Hippocampal formation (tissue), 2 donors: ENCODE results near the gene CDC45.
"Not testable (repeated sequence)": the region's sequence is repeated elsewhere in the genome, so short reads cannot be mapped to it uniquely, and the experiment has no call there.

Experiments
- DNase-seq, 2 donors: peaks; one replicate each; lab custom pipeline; 2025; lab: John Stamatoyannopoulos, UW

Gene CDC45

GRCh38 chr22:19479355-19480172, at the start of gene CDC45:
Gene CDC45 (plus strand): TSS chr22:19479920. CDS start chr22:19479969, 49 bp downstream.
- DNase-seq, result peak; percentile 96 to 99

- DNase-seq, result no peak
Observed at GRCh38 chr22:19429950-19430889, 49.5 kb upstream of the CDC45 start.

- no peak for DNase-seq
Observed at GRCh38 chr22:19430890-19431541, 48.7 kb upstream of the CDC45 start.

GRCh38 chr22:19431649-19432132, 48.0 kb upstream of the CDC45 start, which contains the start of gene HIRA:
Gene HIRA (minus strand): TSS chr22:19431733. CDS start chr22:19431476, 257 bp downstream.
- peak; percentile 73 to 82 for DNase-seq

GRCh38 chr22:19432133-19432851, 47.4 kb upstream of the CDC45 start, which contains the start of gene MRPL40:
Gene MRPL40 (plus strand): TSS chr22:19432545. CDS start chr22:19432555, 10 bp downstream.
- DNase-seq, result peak; percentile 90 to 93

- no peak for DNase-seq
Observed at GRCh38 chr22:19434401-19434800, 45.3 kb upstream of the CDC45 start.

- no peak for DNase-seq
Observed at GRCh38 chr22:19434829-19435580, 44.7 kb upstream of the CDC45 start.

- not testable (repeated sequence) for DNase-seq
Observed at GRCh38 chr22:19436444-19437161, 43.1 kb upstream of the CDC45 start.

GRCh38 chr22:19438298-19438697, 41.4 kb upstream of the CDC45 start:
- no peak for DNase-seq

- no peak for DNase-seq
Observed at GRCh38 chr22:19440411-19441195, 39.1 kb upstream of the CDC45 start.

GRCh38 chr22:19442166-19442565, 37.6 kb upstream of the CDC45 start:
- DNase-seq, result no peak

- DNase-seq, result no peak
Observed at GRCh38 chr22:19443544-19444211, 36.0 kb upstream of the CDC45 start.

- not testable (repeated sequence) for DNase-seq
Observed at GRCh38 chr22:19445279-19445982, 34.3 kb upstream of the CDC45 start.

- no peak for DNase-seq
Observed at GRCh38 chr22:19446603-19447329, 33.0 kb upstream of the CDC45 start.

GRCh38 chr22:19447330-19448075, 32.2 kb upstream of the CDC45 start, which contains the start of gene C22orf39:
Gene C22orf39 (minus strand): TSS chr22:19447711. CDS start chr22:19447688, 23 bp downstream.
- peak; percentile 90 to 96 for DNase-seq

GRCh38 chr22:19448076-19448607, 31.6 kb upstream of the CDC45 start:
- DNase-seq, result no peak
